AG09309 (cell line): ENCODE measurements around the gene ZSWIM5.
"Not testable (repeated sequence)": the region's sequence is repeated elsewhere in the genome, so short reads cannot be mapped to it uniquely, and the experiment has no call there.

ENCODE experiments used
- DNase-seq: peaks from one replicate; pipeline ENCODE4 v3.0.0-alpha.2; 2010; ENCODE audit warnings: low read depth
- H3K4me3 ChIP-seq: 2 replicates; pipeline ENCODE4 v1.5.1; 2011; ENCODE audit warnings: mild to moderate bottlenecking, low read depth, low read length, moderate library complexity; ENCODE audit not compliant: control insufficient read depth
- CTCF ChIP-seq: IDR thresholded peaks from 2 replicates; pipeline ENCODE4 v1.5.1; 2011; ENCODE audit warnings: mild to moderate bottlenecking, low read depth, low read length, inconsistent platforms; ENCODE audit not compliant: insufficient read depth, control insufficient read depth; ENCODE audit errors: missing control alignments

Gene ZSWIM5

DNA sequence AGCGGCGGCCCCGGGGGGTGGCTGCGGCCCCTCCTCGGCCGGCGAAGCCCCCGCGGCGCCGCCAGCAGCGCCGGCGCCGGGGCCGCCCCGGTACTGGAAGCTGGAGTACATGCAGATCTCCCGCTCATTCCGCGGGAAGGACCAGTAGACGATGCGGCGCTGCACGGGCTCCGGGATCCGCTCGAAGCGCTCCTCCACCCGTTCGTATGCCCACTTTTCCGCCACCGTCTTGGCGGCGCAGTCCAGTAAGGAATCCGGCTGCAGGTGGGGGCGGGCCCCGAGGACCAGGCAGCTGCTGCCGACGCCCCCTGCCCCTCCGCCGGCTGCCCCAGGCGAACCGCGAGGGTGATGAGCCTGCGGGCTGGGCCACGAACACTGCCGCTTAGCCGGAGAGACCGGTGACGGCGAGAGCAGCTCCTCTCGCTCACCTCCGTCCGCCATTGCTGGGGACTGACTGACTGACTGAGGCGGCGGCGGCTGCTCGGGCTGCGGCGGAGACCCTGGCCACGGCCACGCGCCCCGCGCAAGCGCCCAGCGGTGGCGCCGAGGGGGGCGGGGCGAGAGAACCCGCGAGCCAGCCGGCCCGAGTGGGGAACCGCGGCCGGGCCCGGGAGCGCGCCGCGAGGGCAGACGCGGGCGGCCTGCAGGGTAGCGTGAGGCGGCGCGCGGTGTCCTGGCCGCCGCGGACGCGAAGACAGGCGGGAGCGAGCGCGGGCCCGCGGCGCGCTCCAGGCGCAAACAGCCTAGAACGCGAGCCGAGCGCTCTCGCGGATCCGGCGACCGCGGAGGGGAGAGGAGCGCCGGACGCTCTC lies at the start of gene ZSWIM5:
Gene ZSWIM5, minus strand, starts transcription at position 696 of the 812 bp plus-strand sequence. Its CDS starts 255 bp downstream, at position 441.
- no peak for DNase-seq
- TF ChIP-seq CTCF, result no peak
- H3K4me3 ChIP-seq, result peak within 1 kb of the TSS; percentile 56

GRCh38 chr1:45254490-45254889 lies 48.1 kb upstream of the ZSWIM5 start:
- DNase-seq, result no peak
- no peak for TF ChIP-seq CTCF

GRCh38 chr1:45250544-45250943 lies 44.1 kb upstream of the ZSWIM5 start:
- H3K4me3 ChIP-seq, result no peak overlapping the region
- no peak for TF ChIP-seq CTCF
- DNase-seq, result no peak

More at GRCh38 chr1:45254490-45254889, 48.1 kb upstream of the ZSWIM5 start:
- H3K4me3 ChIP-seq, result no peak overlapping the region

DNA sequence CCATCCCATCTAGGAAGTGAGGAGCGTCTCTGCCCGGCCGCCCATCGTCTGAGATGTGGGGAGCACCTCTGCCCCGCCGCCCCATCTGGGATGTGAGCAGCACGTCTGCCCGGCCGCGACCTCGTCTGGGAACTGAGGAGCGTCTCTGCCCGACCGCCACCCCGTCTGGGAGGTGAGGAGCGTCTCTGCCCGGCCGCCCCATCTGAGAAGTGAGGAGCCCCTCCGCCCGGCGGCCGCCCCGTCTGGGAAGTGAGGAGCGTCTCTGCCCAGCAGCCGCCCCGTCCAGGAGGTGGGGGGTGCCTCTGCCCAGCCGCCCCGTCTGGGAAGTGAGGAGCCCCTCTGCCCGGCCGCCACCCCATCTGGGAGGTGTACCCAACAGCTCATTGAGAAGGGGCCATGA lies 41.6 kb upstream of the ZSWIM5 start:
- DNase-seq, H3K4me3 ChIP-seq: not testable (repeated sequence)

GRCh38 chr1:45246760-45247159 lies 40.4 kb upstream of the ZSWIM5 start:
- no peak for TF ChIP-seq CTCF
- peak; percentile 73 for DNase-seq
- H3K4me3 ChIP-seq, result no peak overlapping the region

DNA sequence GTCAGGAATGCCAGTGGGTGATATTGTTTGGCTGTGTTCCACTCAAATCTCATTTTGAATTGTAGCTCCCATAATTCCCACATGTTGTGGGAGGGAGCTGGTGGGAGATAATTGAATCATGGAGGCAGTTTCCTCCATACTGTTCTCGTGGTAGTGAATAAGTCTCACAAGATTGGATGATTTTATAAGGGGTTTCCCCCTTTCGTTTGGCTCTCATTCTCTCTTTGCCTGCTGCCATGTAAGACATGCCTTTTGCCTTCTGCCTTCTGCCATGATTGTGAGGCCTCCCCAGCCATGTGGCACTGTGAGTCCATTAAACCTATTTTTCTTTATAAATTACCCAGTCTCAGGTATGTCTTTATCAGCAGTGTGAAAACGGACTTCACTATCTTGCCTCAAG lies 40.0 kb upstream of the ZSWIM5 start:
- not testable (repeated sequence) for H3K4me3 ChIP-seq, DNase-seq

- DNase-seq, result no peak
- no peak overlapping the region for H3K4me3 ChIP-seq
- no peak for TF ChIP-seq CTCF
Observed at GRCh38 chr1:45244660-45245059, 38.3 kb upstream of the ZSWIM5 start.
